Islet of Langerhans (tissue), 1 donor: Measurements from ENCODE around the gene RYR2.

Experiments used
- FAIRE-seq: peaks from one replicate; lab custom pipeline; 2011; peaks lifted over from hg19 to GRCh38; lab: Jason Lieb, UNC

Gene RYR2

DNA sequence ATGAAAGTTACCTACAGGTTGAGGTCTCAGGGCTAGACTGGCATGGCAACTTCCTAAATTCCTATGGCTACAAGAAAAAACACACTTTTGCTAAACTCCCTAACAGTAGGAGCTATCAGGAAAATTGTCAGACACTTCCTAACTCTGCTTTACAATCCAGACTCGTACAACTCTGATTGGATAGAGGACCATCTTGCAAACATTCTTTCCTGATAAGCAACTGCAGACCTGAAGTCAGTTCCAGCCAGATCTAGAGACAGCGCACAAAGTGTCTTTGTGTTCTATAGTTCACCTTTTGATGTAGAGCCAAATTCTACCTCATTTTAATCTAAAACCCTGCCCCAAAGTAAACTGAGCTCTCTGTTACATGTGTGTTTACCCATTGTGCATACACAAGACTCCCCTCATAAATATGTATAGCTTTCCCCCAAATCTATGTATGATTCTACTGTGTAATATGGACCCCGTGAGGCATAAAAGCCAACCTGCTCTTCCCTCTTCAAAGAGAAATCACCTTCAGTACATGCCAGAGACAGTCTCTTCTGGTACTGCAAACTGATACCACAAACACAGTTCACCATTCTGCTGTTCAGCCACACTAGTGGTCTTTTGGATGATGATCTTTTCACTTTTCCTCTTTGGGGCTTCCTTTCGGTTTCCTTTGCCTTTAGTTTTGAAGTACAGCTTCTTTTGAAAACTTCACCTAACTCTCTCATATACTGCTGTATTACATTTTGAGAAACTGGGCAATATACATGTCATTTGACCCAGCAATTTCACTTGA is 827.0 kb downstream of the RYR2 start:
- no peak for FAIRE-seq

DNA sequence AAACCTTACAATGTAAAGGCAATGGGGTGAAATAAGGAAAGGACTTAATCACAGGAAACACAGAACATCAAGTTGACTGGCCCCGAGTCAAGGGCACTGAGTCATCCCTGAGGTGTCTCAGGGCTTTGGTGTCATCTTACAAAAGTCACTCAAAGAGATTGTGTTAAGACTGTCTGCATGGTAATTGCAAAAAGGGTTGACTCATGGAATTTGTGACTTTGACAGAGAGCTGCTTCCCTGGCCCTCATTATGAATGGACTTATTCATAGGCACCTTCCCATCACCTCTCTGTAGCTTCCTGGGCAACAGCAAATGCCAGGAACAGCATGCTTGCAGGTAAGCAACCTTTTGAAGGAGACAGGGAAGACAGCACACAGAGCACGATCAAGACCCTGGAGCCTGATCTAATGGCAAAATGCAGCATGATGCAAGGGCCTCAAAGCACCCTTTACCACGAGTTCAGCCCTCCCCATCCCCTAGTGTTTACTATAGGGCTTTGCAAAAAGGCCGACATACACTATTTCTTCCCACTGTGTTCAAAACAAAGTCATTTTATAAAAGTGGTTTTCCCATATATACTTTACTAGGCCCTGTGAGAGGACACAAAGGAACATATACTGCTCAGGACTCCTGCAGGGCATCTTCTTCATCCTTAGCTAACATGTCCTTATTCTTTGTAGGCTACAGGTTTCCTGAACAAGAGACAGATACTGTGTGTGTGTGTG is 831.7 kb downstream of the RYR2 start:
- no peak for FAIRE-seq

- no peak for FAIRE-seq
Observed at GRCh38 chr1:237875291-237875690, 833.3 kb downstream of the RYR2 start.

DNA sequence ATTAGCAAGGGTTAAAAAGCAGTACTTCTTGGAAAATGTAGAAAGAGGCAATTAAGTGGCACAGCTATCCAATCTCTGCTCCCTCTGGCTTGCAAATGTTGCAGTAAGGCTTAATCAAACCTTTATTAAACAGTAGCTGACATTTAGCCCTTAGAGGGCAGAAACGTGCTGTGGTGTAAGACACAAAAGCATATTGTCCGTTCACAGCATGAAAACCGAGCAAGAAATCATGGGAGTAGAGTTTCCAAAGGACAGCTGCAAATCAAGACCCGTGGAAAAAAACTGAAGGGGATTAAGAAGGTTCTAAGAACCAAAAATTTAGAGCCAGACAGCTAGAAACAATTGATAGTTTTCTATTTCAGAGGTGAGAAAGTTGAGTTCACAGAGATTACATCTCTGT is 835.6 kb downstream of the RYR2 start:
- FAIRE-seq, result peak; percentile 96

DNA sequence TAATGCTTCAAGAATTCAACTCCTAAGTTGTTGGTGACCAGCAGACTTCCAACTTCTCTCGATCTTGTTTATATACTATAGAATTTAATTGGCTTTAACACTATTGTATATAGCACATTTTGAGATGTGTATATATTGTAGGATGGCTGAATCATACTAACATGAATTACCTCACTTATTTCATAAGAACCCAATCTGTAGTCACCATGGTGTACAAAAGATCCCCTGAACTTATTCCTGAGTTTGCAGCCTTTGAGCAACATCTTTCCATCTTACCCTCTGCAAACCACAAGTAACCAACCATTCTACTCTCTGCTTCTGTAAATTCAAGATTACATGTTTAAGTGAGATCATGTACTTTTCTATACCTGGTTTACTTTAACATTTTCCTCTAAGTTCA is 836.4 kb downstream of the RYR2 start:
- FAIRE-seq, result no peak

GRCh38 chr1:237879195-237879594 is 837.2 kb downstream of the RYR2 start:
- FAIRE-seq, result no peak
